ENCODE results near the gene ZNF672. TPM values are rescaled to one million over a fixed set of nuclear protein-coding genes. Genes with fewer than 3 reads are reported as not detected.
"Not testable (repeated sequence)": the region's sequence is repeated elsewhere in the genome, so short reads cannot be mapped to it uniquely, and the experiment has no call there.

Gene ZNF672
- total and polyA plus RNA-seq, 5 donors, result 29.3 to 52.7 (median 36.8) TPM

DNA sequence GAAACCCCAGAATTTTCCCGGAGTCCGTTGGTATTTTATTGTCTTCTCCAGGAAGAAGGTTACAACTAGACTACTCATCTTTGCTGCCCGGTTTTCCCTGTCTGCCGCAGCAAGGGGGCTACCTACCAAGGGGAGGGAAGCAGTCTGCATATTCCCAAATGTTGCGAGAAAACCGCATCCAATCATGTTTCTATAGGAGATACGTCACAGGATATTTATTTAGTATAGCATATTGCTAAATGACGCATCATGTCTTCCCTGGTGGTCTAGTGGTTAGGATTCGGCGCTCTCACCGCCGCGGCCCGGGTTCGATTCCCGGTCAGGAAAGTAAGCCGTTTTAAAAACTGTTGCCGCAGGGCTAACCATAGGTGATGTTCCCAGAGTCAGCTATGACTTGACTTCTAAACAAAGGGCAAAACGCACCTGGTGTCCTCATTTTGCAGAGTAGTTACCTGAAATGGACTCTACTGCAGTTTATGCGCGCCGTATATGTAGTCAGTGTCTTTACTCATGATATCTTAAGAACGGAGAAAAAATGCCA lies 36.0 kb downstream of the ZNF672 start:
- ATAC-seq, result peak; percentile 85 to 90
- peak; percentile 69 to 88 (median 87) for DNase-seq
- intact Hi-C loops (cut with DNase I), result no loop called here
- Histone ChIP-seq H3K27me3 (ENCODE audit: control insufficient read depth, insufficient read depth) (no peaks in the 10 kb centered on the region), H3K9me3 (ENCODE audit: control insufficient read depth, low read length) (no peaks in the 10 kb centered on the region), H3K4me3 (ENCODE audit: low read length) (peak overlapping the region; percentile 74), H3K4me1 (ENCODE audit: control insufficient read depth, insufficient read depth, low read length) (no peaks in the 10 kb centered on the region), H3K27ac (ENCODE audit: low read length) (peak overlapping the region; percentile 98)
- WGBS, result 2% methylated on average over 23 of the region's 23 CpGs

- no peak overlapping the region for H3K4me3 ChIP-seq (ENCODE audit: low read length)
- DNase-seq, result no peak
- H3K27me3 ChIP-seq (ENCODE audit: control insufficient read depth, insufficient read depth), result no peaks in the 10 kb centered on the region
- no peak for ATAC-seq
- WGBS, result 72% methylated on average over 1 of the region's 1 CpG
- no peaks in the 10 kb centered on the region for H3K4me1 ChIP-seq (ENCODE audit: control insufficient read depth, insufficient read depth, low read length)
- intact Hi-C loops (cut with DNase I), result no loop called here
- H3K9me3 ChIP-seq (ENCODE audit: control insufficient read depth, low read length), result no peaks in the 10 kb centered on the region
- no peak overlapping the region for H3K27ac ChIP-seq (ENCODE audit: low read length)
Measured at GRCh38 chr1:248881261-248881660, 43.2 kb downstream of the ZNF672 start.

- intact Hi-C loops (cut with DNase I); H3K9me3 ChIP-seq (ENCODE audit: control insufficient read depth, low read length); ATAC-seq; DNase-seq; H3K27me3 ChIP-seq (ENCODE audit: control insufficient read depth, insufficient read depth); H3K4me1 ChIP-seq (ENCODE audit: control insufficient read depth, insufficient read depth, low read length); H3K27ac ChIP-seq (ENCODE audit: low read length); H3K4me3 ChIP-seq (ENCODE audit: low read length): not testable (repeated sequence)
- WGBS, result 62% methylated on average over 7 of the region's 7 CpGs
Measured at GRCh38 chr1:248882427-248882826, 44.4 kb downstream of the ZNF672 start.

DNA sequence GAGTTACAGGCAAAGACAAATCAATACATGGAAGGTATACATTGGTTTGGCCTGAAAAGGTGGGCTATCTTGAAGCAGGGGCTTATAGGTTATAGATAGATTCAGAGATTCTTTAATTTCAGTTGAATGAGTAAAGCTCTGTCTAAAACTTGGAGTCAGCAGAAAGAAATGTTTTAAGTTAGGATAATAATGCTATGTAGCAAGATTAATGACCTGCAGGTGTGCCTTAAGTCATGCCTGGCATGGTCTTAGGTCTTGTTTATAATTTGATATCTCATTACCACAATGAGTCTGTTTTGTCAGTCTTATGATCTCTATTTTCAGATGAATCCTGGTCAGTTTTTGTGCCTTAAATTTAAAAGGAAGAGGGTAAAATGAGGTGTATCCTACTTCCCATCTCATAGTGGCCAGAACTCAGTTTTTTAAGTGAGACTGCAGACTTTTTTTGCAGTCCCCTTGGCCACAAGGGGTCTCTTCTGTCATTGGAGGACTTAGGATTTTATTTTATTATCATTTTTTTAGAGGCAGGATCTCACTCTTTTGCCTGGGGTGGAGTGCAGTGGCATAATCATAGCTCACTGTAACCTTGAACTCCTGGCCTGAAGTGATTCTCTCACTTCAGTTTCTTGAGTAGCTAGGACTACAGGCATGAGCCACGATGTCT lies 46.7 kb downstream of the ZNF672 start:
- no peaks in the 10 kb centered on the region for H3K27me3 ChIP-seq (ENCODE audit: control insufficient read depth, insufficient read depth)
- no peak overlapping the region for H3K4me3 ChIP-seq (ENCODE audit: low read length)
- no peaks in the 10 kb centered on the region for H3K9me3 ChIP-seq (ENCODE audit: control insufficient read depth, low read length)
- no peak for ATAC-seq
- 58% methylated on average over 1 of the region's 1 CpG for WGBS
- DNase-seq, result no peak
- no peak overlapping the region for H3K27ac ChIP-seq (ENCODE audit: low read length)
- H3K4me1 ChIP-seq (ENCODE audit: control insufficient read depth, insufficient read depth, low read length), result no peaks in the 10 kb centered on the region
- intact Hi-C loops (cut with DNase I), result no loop called here

GRCh38 chr1:248885646-248886045 lies 47.6 kb downstream of the ZNF672 start:
- ATAC-seq (no peak), DNase-seq (no peak)
- Histone ChIP-seq H3K4me3 (ENCODE audit: low read length) (no peak overlapping the region), H3K27ac (ENCODE audit: low read length) (no peak overlapping the region), H3K27me3 (ENCODE audit: control insufficient read depth, insufficient read depth) (no peaks in the 10 kb centered on the region), H3K4me1 (ENCODE audit: control insufficient read depth, insufficient read depth, low read length) (no peaks in the 10 kb centered on the region), H3K9me3 (ENCODE audit: control insufficient read depth, low read length) (no peaks in the 10 kb centered on the region)
- WGBS, result 75% methylated on average over 1 of the region's 1 CpG
- intact Hi-C loops (cut with DNase I), result no loop called here

DNA sequence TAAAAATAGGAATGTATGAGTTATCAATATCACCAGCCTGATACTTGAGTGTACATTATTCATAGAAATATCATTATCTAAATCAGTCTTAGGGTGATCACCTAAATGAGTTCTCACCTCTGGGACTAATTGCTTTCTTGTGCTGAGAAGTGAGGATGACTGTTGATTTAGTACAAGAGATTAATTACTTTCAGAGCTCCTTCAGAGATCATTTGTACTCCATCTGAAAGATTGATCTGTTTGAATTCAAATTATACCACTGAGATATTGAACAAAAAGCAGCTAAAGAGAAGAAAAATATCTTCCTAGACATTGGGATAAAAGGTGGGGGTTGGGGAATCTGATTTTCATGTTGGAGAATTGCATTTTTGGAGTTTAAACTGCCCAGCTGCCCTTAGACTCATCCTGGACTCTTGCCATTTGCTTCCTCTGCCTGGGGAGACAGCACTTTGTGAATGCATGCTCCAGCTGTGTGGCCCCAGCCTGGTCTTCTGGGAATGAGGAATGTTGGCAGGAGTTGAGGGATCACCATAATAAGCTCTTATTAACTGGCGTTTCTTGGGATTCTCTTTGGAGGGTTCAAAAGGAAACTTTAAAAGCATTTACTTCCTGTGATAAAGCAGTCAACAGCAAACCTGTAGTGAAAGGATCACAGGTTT lies 48.3 kb downstream of the ZNF672 start:
- 8% methylated on average over 1 of the region's 1 CpG for WGBS
- Histone ChIP-seq H3K4me3 (ENCODE audit: low read length) (no peak overlapping the region), H3K27ac (ENCODE audit: low read length) (no peak overlapping the region), H3K27me3 (ENCODE audit: control insufficient read depth, insufficient read depth) (no peaks in the 10 kb centered on the region), H3K4me1 (ENCODE audit: control insufficient read depth, insufficient read depth, low read length) (no peaks in the 10 kb centered on the region), H3K9me3 (ENCODE audit: control insufficient read depth, low read length) (no peaks in the 10 kb centered on the region)
- ATAC-seq, result no peak
- DNase-seq, result no peak
- intact Hi-C loops (cut with DNase I), result no loop called here

GRCh38 chr1:248889914-248890243 lies 51.9 kb downstream of the ZNF672 start:
- DNase-seq; H3K27ac ChIP-seq (ENCODE audit: low read length); intact Hi-C loops (cut with DNase I); H3K4me3 ChIP-seq (ENCODE audit: low read length); H3K4me1 ChIP-seq (ENCODE audit: control insufficient read depth, insufficient read depth, low read length); H3K27me3 ChIP-seq (ENCODE audit: control insufficient read depth, insufficient read depth); ATAC-seq; H3K9me3 ChIP-seq (ENCODE audit: control insufficient read depth, low read length): not testable (repeated sequence)
- WGBS, result 78% methylated on average over 10 of the region's 10 CpGs

DNA sequence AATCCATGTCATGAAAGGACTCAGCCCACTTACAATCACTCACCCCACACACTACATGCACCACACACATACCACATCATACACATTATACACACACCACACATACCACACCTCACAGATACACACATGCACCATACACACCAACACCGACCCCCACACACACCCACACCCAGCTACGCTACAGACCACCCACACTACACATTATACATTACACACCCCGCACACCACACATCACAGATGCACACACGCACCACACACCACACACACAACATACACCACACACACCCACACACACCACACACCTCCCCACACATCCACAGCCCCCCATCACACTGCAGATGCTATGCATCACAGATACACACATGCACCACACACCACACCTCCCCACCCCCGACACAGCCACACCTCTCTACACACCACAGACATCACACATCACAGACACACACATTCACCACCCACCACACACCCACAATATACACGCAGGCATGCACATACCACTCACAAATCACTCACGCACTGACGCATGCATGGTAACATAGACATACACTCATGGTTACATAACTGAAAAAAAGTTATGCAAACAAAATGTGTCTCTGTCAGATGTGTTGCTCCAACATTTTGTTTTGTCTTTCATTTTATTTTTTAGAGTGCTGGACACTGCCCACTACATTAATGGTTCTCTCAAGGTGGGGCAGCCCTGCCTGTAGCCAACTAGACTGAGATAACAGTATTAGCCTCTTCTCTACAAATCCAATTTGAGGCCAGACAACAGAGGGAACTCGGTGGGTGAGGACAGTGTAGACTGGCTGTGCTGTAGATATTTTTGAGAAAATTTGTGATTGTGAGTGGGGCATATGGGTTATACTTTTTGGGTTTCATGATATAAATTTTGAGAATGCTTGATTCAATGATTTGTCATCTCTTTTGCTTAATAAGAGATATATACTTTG lies 52.8 kb downstream of the ZNF672 start:
- no peak for DNase-seq
- intact Hi-C loops (cut with DNase I), result no loop called here
- peak in 1 of 2 donors; percentile 16 for ATAC-seq
- 90% methylated on average over 9 of the region's 9 CpGs for WGBS
- Histone ChIP-seq H3K27me3 (ENCODE audit: control insufficient read depth, insufficient read depth) (no peaks in the 10 kb centered on the region), H3K27ac (ENCODE audit: low read length) (no peak overlapping the region), H3K4me1 (ENCODE audit: control insufficient read depth, insufficient read depth, low read length) (no peaks in the 10 kb centered on the region), H3K9me3 (ENCODE audit: control insufficient read depth, low read length) (no peaks in the 10 kb centered on the region), H3K4me3 (ENCODE audit: low read length) (no peak overlapping the region)

DNA sequence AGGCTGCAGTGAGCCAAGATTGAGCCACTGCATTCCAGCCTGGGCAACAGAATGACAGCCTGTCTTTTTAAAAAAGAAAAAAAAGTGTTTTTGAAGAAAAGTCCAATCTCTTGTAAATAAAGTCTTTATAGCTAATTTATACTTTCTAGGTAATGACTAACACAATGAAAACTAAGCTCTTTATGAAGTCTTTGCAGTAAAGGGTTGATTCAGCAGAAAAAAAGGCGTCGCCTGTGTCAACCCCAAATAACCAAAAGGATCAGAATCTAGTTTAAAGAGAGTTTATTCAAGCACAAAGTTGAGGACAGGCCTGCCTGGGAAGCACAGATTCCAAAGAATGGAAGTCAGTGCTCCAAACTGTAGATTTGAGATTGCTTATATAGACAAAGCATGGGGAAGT lies 53.7 kb downstream of the ZNF672 start:
- 91% methylated on average over 2 of the region's 2 CpGs for WGBS
- Histone ChIP-seq H3K27me3 (ENCODE audit: control insufficient read depth, insufficient read depth) (no peaks in the 10 kb centered on the region), H3K27ac (ENCODE audit: low read length) (no peak overlapping the region), H3K4me1 (ENCODE audit: control insufficient read depth, insufficient read depth, low read length) (no peaks in the 10 kb centered on the region), H3K9me3 (ENCODE audit: control insufficient read depth, low read length) (no peaks in the 10 kb centered on the region), H3K4me3 (ENCODE audit: low read length) (no peak overlapping the region)
- DNase-seq (no peak), ATAC-seq (no peak)
- intact Hi-C loops (cut with DNase I), result no loop called here

- 84% methylated on average over 1 of the region's 1 CpG for whole genome bisulfite sequencing
- Histone ChIP-seq H3K4me1 (ENCODE audit: control insufficient read depth, insufficient read depth, low read length) (no peaks in the 10 kb centered on the region), H3K27me3 (ENCODE audit: control insufficient read depth, insufficient read depth) (no peaks in the 10 kb centered on the region), H3K27ac (ENCODE audit: low read length) (no peak overlapping the region), H3K9me3 (ENCODE audit: control insufficient read depth, low read length) (no peaks in the 10 kb centered on the region), H3K4me3 (ENCODE audit: low read length) (no peak overlapping the region)
- intact Hi-C loops (cut with DNase I), result no loop called here
- DNase-seq, result no peak
- no peak for ATAC-seq
Measured at GRCh38 chr1:248892590-248892989, 54.6 kb downstream of the ZNF672 start.

DNA sequence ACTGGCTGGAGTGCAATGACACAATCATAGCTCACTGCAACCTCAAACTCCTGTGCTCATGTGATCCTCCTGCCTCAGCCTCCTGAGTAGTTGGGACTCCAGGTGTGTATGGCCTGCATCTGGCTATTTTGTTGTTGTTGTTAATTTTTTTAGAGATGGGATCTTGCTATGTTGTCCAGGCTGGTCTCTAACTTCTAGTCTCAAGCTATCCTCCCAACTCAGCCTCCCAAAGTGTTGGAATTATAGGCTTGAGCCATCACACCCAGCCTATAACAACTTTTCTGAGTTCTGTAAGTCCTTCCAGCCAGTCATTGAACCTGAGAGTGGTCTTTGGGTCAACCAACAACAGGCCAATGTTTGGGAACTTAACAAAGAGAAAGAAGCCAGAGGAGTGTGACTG lies 56.8 kb downstream of the ZNF672 start:
- Histone ChIP-seq H3K4me3 (ENCODE audit: low read length) (no peak overlapping the region), H3K27me3 (ENCODE audit: control insufficient read depth, insufficient read depth) (no peaks in the 10 kb centered on the region), H3K4me1 (ENCODE audit: control insufficient read depth, insufficient read depth, low read length) (no peaks in the 10 kb centered on the region), H3K9me3 (ENCODE audit: control insufficient read depth, low read length) (no peaks in the 10 kb centered on the region), H3K27ac (ENCODE audit: low read length) (no peak overlapping the region)
- DNase-seq (no peak), ATAC-seq (no peak)
- intact Hi-C loops (cut with DNase I), result no loop called here
